SKM-1 treated with dmso at 0.1 percent for 144 hours (cell line): ENCODE data around the gene GLP1R.

ENCODE experiments used
- DNase-seq: peaks from one replicate; lab custom pipeline; 2025; ENCODE audit not compliant: unreplicated experiment; lab: John Stamatoyannopoulos, UW

The GLP1R gene

GRCh38 chr6:39085129-39085797 is 36.7 kb downstream of the GLP1R start:
- no peak for DNase-seq

- DNase-seq: no peak
Observed at GRCh38 chr6:39086294-39086693, 37.7 kb downstream of the GLP1R start.

- no peak for DNase-seq
Observed at GRCh38 chr6:39086711-39087110, 38.1 kb downstream of the GLP1R start.

DNA sequence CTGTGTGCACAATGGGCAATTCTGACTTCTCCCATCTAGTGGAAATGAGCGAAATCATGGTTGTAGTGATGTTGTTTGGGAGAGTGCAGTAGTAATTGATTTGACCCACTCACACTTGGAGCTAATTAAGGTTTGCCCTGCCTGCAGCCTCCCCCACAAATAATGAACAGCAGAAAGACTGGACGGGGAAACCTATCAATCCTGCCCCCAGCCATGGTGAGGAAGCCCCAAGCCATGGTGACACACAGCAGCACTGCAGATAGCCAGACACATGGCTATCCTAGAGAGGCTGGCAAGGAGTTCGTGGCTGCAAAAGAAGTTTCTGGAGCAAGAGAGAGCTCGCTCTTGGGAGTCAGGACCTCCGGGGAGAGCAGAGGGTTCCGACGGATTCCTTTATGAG is 38.6 kb downstream of the GLP1R start:
- DNase-seq: no peak

- DNase-seq: no peak
Observed at GRCh38 chr6:39088331-39088730, 39.8 kb downstream of the GLP1R start.

- no peak for DNase-seq
Observed at GRCh38 chr6:39090036-39090435, 41.5 kb downstream of the GLP1R start.

- no peak for DNase-seq
Observed at GRCh38 chr6:39091220-39091619, 42.6 kb downstream of the GLP1R start.

DNA sequence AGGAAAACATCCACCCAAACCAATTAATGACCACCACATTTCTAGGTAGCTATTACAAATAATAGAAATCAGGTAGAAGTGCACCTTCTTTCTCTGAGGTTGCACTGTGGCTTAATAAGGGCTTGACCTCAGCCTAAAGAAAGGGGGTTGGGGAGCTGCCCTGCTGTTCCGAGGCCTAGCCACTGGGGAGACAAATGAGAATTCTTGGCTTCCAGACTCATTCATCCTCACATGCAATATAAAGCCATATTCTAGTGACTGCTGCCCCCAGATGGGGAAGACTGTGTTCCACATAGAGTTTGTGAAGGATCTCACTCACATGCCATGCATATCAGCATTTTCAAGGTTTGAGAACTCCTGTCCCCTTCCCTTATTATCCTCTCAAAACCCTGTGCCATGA is 43.5 kb downstream of the GLP1R start:
- no peak for DNase-seq

DNA sequence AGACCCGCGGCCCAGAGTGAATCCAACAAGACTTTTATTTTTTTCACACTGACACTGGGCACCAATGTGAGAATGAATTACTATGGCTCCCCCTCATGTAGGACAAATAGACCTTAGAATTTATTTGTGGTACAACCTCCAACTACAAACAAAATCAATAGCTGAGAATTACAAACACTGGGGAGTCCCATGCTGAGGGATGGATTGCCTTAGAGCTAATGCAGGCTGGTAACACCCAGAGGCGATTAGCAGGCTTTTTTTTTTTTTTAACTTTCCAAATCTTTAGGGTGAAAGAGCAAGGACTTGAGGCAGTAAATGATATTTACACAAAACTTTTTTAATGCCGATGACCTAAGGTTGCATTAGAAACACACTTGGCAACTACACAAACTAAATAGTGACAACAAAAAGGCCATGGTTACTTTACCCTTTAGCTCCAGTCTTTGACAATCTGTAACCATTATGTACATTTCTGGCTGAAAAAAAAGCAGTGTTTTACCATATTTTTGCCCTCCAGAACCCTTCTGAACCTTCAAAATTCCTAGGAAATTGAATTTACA is 44.6 kb downstream of the GLP1R start:
- DNase-seq: no peak

GRCh38 chr6:39095578-39095977 is 47.0 kb downstream of the GLP1R start:
- no peak for DNase-seq

DNA sequence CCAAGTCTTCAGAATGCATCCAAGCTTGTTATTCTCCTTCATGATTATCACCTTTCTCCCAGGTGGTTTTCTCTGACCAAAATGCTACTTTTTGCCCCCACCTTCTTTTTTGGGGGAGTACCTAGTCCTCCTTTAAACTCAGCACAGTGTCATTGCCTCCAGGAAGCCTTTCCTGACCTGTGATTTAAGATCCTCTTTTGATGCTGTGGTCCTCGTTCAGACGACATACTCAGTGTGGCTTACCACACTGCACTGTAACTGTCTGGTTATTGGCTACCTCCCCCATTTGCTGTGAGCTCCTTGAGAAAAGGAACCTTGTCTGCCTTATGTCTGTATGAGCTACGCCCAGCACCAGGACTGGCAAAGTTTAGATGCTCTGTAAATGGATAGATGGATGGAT is 51.8 kb downstream of the GLP1R start:
- peak; percentile 13 for DNase-seq

- DNase-seq: no peak
Observed at GRCh38 chr6:39102071-39102820, 53.7 kb downstream of the GLP1R start.

GRCh38 chr6:39102821-39103136 is 54.2 kb downstream of the GLP1R start:
- DNase-seq: no peak

DNA sequence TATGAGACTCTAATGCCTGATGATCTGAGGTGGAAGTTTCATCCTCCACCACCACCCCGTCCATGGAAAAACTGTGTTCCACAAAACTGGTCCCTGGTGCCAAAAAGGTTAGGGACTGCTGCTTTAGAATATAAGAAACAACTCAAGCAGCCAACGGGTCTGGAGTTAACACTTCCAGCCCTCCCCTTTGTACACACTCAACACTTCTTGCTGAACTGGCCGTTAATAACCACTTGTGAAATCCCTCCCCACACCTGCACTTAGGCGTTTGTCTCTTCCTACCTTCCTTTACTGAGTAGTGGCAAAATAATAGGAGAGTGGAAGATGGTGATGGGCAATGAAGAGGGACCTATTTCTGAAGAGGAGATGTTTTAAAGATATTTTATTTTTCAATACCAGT is 55.9 kb downstream of the GLP1R start:
- no peak for DNase-seq

DNA sequence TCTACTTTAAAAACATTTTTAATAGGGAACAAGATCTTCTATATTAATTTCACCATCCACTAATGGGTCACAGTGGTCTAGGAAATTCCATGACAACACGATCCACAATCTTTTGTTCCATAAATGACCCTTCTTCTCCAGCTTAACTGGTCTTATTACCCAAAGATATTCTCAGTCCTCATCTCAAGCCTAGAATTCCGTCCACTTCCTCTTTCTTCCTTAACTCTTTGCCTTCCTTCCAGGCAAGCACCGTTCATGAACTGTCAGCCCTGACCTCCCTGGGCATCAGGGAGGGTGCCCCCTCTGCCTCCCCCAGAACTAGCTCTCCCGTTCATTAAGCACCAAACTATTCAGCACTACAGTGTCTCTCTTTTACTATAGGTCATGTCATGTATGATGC is 58.5 kb downstream of the GLP1R start:
- DNase-seq: no peak

GRCh38 chr6:39107641-39108040 is 59.1 kb downstream of the GLP1R start:
- DNase-seq: no peak

DNA sequence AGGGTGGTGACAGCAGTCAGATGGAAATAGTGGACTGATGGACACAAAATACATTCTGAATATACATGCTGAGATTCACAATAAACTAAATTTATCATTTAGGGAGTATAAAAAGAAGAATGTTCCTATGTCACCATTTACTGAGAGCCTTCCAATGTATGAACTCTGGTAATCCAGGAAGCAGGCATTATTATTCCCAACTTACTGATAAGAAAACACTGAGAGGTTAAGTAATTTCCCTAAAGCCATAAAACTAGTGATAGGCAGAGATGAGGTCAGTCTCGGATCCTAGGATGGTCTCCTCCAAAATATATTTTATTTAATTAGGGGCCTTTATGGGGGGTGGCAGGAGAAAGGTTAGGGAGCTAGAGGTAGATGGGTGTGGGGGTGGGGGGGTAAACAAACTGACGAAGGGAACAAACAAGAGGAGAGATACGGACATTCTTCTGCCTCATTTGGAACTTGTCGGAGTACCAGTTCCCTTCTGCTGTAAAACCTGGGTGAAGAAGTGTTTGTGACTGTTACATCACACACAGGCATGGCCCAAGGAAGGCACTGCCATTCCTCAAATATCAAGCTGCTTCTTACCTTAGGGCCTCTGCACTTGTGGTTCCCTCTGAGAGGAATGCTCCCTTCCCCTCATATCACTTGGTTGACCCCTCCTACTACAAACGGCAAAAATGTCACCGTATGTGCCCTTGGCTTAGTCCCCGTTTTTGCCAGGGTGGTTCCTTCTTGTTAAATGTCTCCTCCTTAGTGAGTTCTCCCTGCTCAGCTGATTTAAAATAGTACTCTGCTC is 59.7 kb downstream of the GLP1R start:
- no peak for DNase-seq

- DNase-seq: no peak
Observed at GRCh38 chr6:39111280-39111679, 62.7 kb downstream of the GLP1R start.

DNA sequence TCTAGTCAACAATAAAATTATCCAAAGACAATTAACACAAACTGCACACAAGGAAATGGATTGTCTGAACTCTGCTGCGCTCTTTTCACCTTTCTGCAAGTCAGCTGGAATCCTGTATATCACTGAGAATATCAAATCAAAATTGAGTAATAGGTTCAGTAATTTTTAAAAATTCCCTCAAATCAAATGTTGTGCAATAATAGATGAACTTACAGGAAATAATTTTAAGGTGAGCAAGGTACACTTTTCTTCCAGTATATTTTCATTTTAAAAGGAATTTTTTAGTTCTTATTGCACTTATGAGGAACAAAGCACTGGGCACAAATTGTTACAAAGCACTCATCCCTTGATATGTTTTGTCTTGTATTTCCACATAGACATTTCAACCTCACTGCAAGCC is 65.2 kb downstream of the GLP1R start:
- DNase-seq: peak; percentile 10

- DNase-seq: no peak
Observed at GRCh38 chr6:39114388-39114703, 65.8 kb downstream of the GLP1R start.

- peak; percentile 93 for DNase-seq
Observed at GRCh38 chr6:39114704-39115599, 66.4 kb downstream of the GLP1R start, which contains the start of gene SAYSD1. Gene SAYSD1 (minus strand): TSS chr6:39115186. CDS start chr6:39115089, 97 bp downstream.
